Fibroblast of lung (primary cell): ENCODE results near the gene RBM7.

Experiments used
- EZH2 ChIP-seq: IDR thresholded peaks from 2 replicates; pipeline ENCODE4 v1.5.1; 2012; ENCODE audit warnings: low read length, control low read depth, mild to moderate bottlenecking; ENCODE audit errors: missing control alignments
- TF ChIP-seq, protein P1 (sequence below), 2 donors: IDR thresholded peaks in 1 of 2; conservative IDR thresholded peaks in 1 of 2; 1 replicate in 1 of 2; 2 replicates in 1 of 2; pipeline ENCODE4 v1.5.1; 2011 to 2012; ENCODE audit warnings: low read length in 2 of 2, control low read depth in 1 of 2, inconsistent platforms in 1 of 2, low read depth in 1 of 2, mild to moderate bottlenecking in 1 of 2

DNA sequence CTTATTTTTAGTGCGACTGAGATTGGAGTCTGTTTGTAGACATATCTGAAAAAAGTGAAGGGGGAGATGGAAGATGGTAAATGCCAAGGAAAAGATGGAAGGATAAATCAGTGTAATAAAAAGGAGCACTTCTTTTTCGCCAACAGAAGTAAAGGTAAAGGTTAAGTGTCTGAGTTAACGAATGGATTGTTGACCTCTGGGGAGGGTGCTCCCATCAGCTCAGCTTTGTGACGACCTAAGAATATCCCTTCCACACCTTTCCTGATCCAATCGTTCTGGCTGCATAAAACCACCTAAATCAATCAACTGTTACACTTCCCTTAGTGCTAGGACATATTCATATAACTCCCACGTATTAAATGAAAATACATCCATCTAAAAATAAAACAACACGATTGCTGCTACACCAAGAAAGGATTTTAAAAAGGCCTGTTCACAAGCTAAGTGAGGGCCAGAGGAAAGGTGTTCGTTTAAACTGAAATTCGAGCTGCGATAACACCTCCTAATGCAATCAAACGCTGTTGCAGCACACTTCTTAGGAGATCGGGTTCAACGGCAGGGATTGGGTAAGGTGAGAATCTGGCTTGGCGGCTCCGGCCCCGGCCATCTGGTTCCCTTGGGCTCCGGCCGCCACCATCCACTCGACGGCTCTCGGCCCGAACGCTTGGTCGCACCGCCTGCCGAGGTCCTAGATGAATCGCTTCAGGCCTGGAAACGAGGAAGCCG, 813 bp upstream of the RBM7 start:
- TF ChIP-seq, protein P1, sequence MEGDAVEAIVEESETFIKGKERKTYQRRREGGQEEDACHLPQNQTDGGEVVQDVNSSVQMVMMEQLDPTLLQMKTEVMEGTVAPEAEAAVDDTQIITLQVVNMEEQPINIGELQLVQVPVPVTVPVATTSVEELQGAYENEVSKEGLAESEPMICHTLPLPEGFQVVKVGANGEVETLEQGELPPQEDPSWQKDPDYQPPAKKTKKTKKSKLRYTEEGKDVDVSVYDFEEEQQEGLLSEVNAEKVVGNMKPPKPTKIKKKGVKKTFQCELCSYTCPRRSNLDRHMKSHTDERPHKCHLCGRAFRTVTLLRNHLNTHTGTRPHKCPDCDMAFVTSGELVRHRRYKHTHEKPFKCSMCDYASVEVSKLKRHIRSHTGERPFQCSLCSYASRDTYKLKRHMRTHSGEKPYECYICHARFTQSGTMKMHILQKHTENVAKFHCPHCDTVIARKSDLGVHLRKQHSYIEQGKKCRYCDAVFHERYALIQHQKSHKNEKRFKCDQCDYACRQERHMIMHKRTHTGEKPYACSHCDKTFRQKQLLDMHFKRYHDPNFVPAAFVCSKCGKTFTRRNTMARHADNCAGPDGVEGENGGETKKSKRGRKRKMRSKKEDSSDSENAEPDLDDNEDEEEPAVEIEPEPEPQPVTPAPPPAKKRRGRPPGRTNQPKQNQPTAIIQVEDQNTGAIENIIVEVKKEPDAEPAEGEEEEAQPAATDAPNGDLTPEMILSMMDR (conservative IDR thresholded peaks at IDR 0.05 in 1 of 2, IDR thresholded peaks at IDR 0.05 in 1 of 2; ENCODE audit: low read depth in 1 of 2, low read length in 2 of 2), result no peak
- no peak for TF ChIP-seq EZH2
